ENCODE results near the gene CD4. TPM values are rescaled to one million over a fixed set of nuclear protein-coding genes. Genes with fewer than 3 reads are reported as not detected.

The CD4 gene
- total and polyA plus RNA-seq, 2 of the 4 experiments (the other 2 are of a cell fraction), result 5.7 to 15.0 TPM

GRCh38 chr12:6860116-6860515, 70.8 kb downstream of the CD4 start:
- Histone ChIP-seq H3K4me3 (ENCODE audit: insufficient read depth, low read depth, low read length) (no peak overlapping the region), H4K20me1 (ENCODE audit: insufficient read depth, low read length) (no peaks in the 10 kb centered on the region), H3K18ac (ENCODE audit: low read depth, low read length) (no peak overlapping the region), H3K36me3 (ENCODE audit: control insufficient read depth, insufficient read depth, low read length) (peaks cover 83% of the 10 kb centered on the region), H2AK5ac (ENCODE audit: low read depth, low read length) (no peak overlapping the region), H3K79me1 (ENCODE audit: low read depth in 1 of 2, low read length in 2 of 2) (peaks cover 5 to 26% of the 10 kb centered on the region in 2 experiments; a peak in 3 of 4 replicates), H4K5ac (ENCODE audit: low read depth, low read length) (no peak overlapping the region), H3K9ac (ENCODE audit: low read depth, low read length) (no peak overlapping the region), H3K4me1 (ENCODE audit: control insufficient read depth, insufficient read depth, low read length) (no peaks in the 10 kb centered on the region), H2AFZ (replicated peaks; ENCODE audit: low read length, poor library complexity) (no peak overlapping the region), H2BK15ac (ENCODE audit: low read depth, low read length) (no peak overlapping the region), H3K9me1 (ENCODE audit: insufficient read depth, low read length) (0 out of 2 replicates have a peak, but pooled peaks cover 3% of the 10 kb centered on the region), H3K27ac (ENCODE audit: insufficient read depth, low read length) (no peak overlapping the region), H2BK5ac (ENCODE audit: low read depth, low read length, poor library complexity, severe bottlenecking) (no peak overlapping the region), H3K56ac (ENCODE audit: extremely low read depth, insufficient read depth, low read length) (no peak overlapping the region), H4K8ac (ENCODE audit: low read depth in 2 of 2, low read length in 2 of 2) (no peak overlapping the region), H3K9me3 (ENCODE audit: control insufficient read depth, insufficient read depth, low read length) (no peaks in the 10 kb centered on the region), H3K4me2 (ENCODE audit: low read depth, low read length) (no peak overlapping the region), H2AK9ac (replicated peaks; ENCODE audit: low read depth, low read length, poor library complexity) (no peak overlapping the region), H3K4ac (ENCODE audit: low read depth, low read length) (no peak overlapping the region), H3K23ac (ENCODE audit: low read depth, low read length) (no peak overlapping the region), H4K91ac (ENCODE audit: insufficient read depth, low read depth, low read length) (no peak overlapping the region), H3K27me3 (ENCODE audit: control insufficient read depth, insufficient read depth, low read length) (no peaks in the 10 kb centered on the region), H2BK20ac (ENCODE audit: low read depth, low read length) (no peak overlapping the region), H2BK120ac (ENCODE audit: low read depth, low read length) (no peak overlapping the region), H3K14ac (replicated peaks; ENCODE audit: low read depth, low read length) (no peak overlapping the region)
- POLR2A ChIA-PET (ENCODE audit: unreplicated experiment), result no interaction called here
- no TSS peak for BruUV-seq (replicated peaks)
- DNase-seq (no peak), ATAC-seq (ENCODE audit: low read depth) (no peak)
- CTCF ChIA-PET, result no interaction called here
- intact Hi-C loops (cut with micrococcal nuclease) (no loop called here), dilution Hi-C loops (cut with HindIII; ENCODE audit: low sequenced_read_pairs, unreplicated experiment) (no loop called here), in situ Hi-C loops (cut with MboI; ENCODE audit: low sequenced_read_pairs) (no loop called here)
- TF ChIP-seq MAFK (IDR thresholded peaks at IDR 0.05; ENCODE audit: low read depth, low read length) (no peak), RAD21 (IDR thresholded peaks at IDR 0.05; ENCODE audit: low read length) (no peak), POLR2A (IDR thresholded peaks at IDR 0.05; ENCODE audit: low read depth, low read length) (no peak), FOS (IDR thresholded peaks at IDR 0.05; ENCODE audit: low read depth, low read length) (no peak), NFE2L2 (IDR thresholded peaks at IDR 0.05; ENCODE audit: low read depth, low read length) (no peak), RFX5 (IDR thresholded peaks at IDR 0.05; ENCODE audit: low read depth, low read length) (no peak), CEBPB (IDR thresholded peaks at IDR 0.05; ENCODE audit: low read depth, low read length) (no peak), BHLHE40 (IDR thresholded peaks at IDR 0.05; ENCODE audit: low read depth, low read length) (no peak), MAZ (IDR thresholded peaks at IDR 0.05; ENCODE audit: borderline replicate concordance, low read depth, low read length) (no peak), RCOR1 (IDR thresholded peaks at IDR 0.05; ENCODE audit: insufficient replicate concordance, low read length) (no peak), CHD1 (IDR thresholded peaks at IDR 0.05; ENCODE audit: low read depth, low read length) (no peak), SMC3 (IDR thresholded peaks at IDR 0.05; ENCODE audit: low read depth, low read length) (no peak)
- TF ChIP-seq, protein P1, sequence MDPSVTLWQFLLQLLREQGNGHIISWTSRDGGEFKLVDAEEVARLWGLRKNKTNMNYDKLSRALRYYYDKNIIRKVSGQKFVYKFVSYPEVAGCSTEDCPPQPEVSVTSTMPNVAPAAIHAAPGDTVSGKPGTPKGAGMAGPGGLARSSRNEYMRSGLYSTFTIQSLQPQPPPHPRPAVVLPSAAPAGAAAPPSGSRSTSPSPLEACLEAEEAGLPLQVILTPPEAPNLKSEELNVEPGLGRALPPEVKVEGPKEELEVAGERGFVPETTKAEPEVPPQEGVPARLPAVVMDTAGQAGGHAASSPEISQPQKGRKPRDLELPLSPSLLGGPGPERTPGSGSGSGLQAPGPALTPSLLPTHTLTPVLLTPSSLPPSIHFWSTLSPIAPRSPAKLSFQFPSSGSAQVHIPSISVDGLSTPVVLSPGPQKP (IDR thresholded peaks at IDR 0.05; ENCODE audit: borderline replicate concordance, low read depth, low read length), result no peak
- TF ChIP-seq, protein P2, sequence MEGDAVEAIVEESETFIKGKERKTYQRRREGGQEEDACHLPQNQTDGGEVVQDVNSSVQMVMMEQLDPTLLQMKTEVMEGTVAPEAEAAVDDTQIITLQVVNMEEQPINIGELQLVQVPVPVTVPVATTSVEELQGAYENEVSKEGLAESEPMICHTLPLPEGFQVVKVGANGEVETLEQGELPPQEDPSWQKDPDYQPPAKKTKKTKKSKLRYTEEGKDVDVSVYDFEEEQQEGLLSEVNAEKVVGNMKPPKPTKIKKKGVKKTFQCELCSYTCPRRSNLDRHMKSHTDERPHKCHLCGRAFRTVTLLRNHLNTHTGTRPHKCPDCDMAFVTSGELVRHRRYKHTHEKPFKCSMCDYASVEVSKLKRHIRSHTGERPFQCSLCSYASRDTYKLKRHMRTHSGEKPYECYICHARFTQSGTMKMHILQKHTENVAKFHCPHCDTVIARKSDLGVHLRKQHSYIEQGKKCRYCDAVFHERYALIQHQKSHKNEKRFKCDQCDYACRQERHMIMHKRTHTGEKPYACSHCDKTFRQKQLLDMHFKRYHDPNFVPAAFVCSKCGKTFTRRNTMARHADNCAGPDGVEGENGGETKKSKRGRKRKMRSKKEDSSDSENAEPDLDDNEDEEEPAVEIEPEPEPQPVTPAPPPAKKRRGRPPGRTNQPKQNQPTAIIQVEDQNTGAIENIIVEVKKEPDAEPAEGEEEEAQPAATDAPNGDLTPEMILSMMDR (conservative IDR thresholded peaks at IDR 0.05; ENCODE audit: low read depth, low read length), result no peak
- TF ChIP-seq, protein P3, sequence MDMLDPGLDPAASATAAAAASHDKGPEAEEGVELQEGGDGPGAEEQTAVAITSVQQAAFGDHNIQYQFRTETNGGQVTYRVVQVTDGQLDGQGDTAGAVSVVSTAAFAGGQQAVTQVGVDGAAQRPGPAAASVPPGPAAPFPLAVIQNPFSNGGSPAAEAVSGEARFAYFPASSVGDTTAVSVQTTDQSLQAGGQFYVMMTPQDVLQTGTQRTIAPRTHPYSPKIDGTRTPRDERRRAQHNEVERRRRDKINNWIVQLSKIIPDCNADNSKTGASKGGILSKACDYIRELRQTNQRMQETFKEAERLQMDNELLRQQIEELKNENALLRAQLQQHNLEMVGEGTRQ (IDR thresholded peaks at IDR 0.05; ENCODE audit: low read depth, low read length), result no peak
- WGBS, 2 experiments (ENCODE audit: extremely low coverage in 2 of 2, insufficient read length in 1 of 2), result no CpG with 5 or more reads among the region's 9 CpGs
